Erythroblast (primary cell): Measurements from ENCODE around the gene BRCA1.

Source experiments
- GATA1 ChIP-seq: IDR thresholded peaks from 2 replicates; pipeline ENCODE4 v1.6.1; 2011; ENCODE audit warnings: low read depth, mild to moderate bottlenecking, control low read depth, low read length, moderate library complexity
- POLR2A ChIP-seq: IDR thresholded peaks from 2 replicates; pipeline ENCODE4 v1.6.1; 2011; ENCODE audit warnings: mild to moderate bottlenecking, low read length

DNA sequence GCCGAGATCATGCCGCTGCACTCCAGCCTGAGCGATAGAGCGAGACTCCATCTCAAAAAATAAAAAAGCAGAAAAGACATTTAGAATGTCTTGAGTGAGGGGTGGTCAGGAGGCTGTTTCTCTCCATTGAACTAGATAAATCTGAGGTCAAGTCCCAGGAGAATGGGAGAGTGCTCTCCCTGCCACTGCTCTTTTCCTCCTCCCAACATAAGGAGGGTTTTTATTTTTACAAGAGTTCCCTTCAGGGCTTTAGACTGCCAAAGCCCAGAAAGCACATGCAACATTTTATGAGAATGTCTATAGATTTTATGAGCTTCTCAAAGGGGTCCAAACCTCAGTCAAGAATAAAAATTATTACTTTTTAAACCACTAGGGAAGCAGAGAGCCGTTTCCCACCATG is 98.6 kb downstream of the BRCA1 start:
- TF ChIP-seq POLR2A (no peak), GATA1 (no peak)
